PC-9 (cell line): Measurements from ENCODE around the gene LRRC46. TPM values are rescaled to one million over a fixed set of nuclear protein-coding genes. Genes with fewer than 3 reads are reported as not detected.

Experiments
- BruUV-seq: library from RNA; stranded (reverse); fragments of 400-500 nt; replicated peaks from 2 replicates; lab custom pipeline; 2021; lab: Mats Ljungman, UMichigan
- CTCF ChIA-PET: fragments of 300-600 bp; sonication (Branson Sonifier 250); formaldehyde crosslinking; loops from one replicate; lab custom pipeline; 2022; ENCODE audit warnings: antibody characterized with exemption; lab: Charles Lee
- POLR2A ChIA-PET: fragments of 300-600 bp; sonication (Branson Sonifier 250); formaldehyde crosslinking; loops from one replicate; lab custom pipeline; 2022; ENCODE audit warnings: antibody characterized with exemption; ENCODE audit not compliant: unreplicated experiment; lab: Charles Lee
- DNase-seq, 2 experiments: peaks; one replicate each; pipeline versions ENCODE4 v3.0.0 to v3.0.0-alpha.2; 2015 to 2022; ENCODE audit warnings: mixed read lengths in 1 of 2
- H2AFZ ChIP-seq: fragments of 200-600 bp; sonication (generic); 2 replicates; pipeline ENCODE4 v1.8.1; 2017; ENCODE audit warnings: antibody characterized with exemption
- H3F3A ChIP-seq: fragments of 200-600 bp; sonication (generic); 2 replicates; pipeline ENCODE4 v1.8.1; 2017; ENCODE audit warnings: antibody characterized with exemption, mild to moderate bottlenecking, low read depth; ENCODE audit not compliant: insufficient read depth
- H3K27ac ChIP-seq: fragments of 200-600 bp; sonication (generic); 2 replicates; pipeline ENCODE4 v1.6.1; 2016; ENCODE audit warnings: mixed run types
- H3K27me3 ChIP-seq: fragments of 200-600 bp; sonication (generic); 2 replicates; pipeline ENCODE4 v1.6.1; 2016; ENCODE audit warnings: low read depth, mixed run types; ENCODE audit not compliant: insufficient read depth
- H3K36me3 ChIP-seq: fragments of 200-600 bp; sonication (generic); 2 replicates; pipeline ENCODE4 v1.6.1; 2016; ENCODE audit warnings: low read depth, mixed run types
- H3K4me1 ChIP-seq: fragments of 200-600 bp; sonication (generic); replicated peaks from 2 replicates; pipeline ENCODE4 v1.6.1; 2016; ENCODE audit warnings: mixed run types; ENCODE audit not compliant: insufficient read depth
- H3K4me2 ChIP-seq: fragments of 200-600 bp; sonication (generic); 2 replicates; pipeline ENCODE4 v1.6.1; 2017; ENCODE audit warnings: mixed run types
- H3K4me3 ChIP-seq: fragments of 200-600 bp; sonication (generic); 2 replicates; pipeline ENCODE4 v1.6.1; 2016; ENCODE audit warnings: mixed run types
- H3K79me2 ChIP-seq: fragments of 200-600 bp; sonication (generic); 2 replicates; pipeline ENCODE4 v1.6.1; 2017; ENCODE audit warnings: low read depth, mixed run types
- H3K9me2 ChIP-seq: fragments of 200-600 bp; sonication (generic); 2 replicates; pipeline ENCODE4 v1.8.1; 2017; ENCODE audit warnings: mild to moderate bottlenecking; ENCODE audit not compliant: insufficient read depth
- H3K9me3 ChIP-seq: fragments of 200-600 bp; sonication (generic); 2 replicates; pipeline ENCODE4 v1.8.1; 2016; ENCODE audit warnings: low read depth; ENCODE audit not compliant: insufficient read depth
- H4K20me1 ChIP-seq: fragments of 200-600 bp; sonication (generic); 2 replicates; pipeline ENCODE4 v1.8.1; 2017; ENCODE audit not compliant: insufficient read depth
- EZH2 ChIP-seq: fragments of 200-600 bp; sonication (generic); IDR thresholded peaks from 2 replicates; pipeline ENCODE4 v1.8.0; 2017; ENCODE audit warnings: antibody characterized with exemption, low read depth
- intact Hi-C: fragments of 100-400 bp; cut with micrococcal nuclease; formaldehyde crosslinking; loops from one replicate; pipeline ENCODE4 v1.10.0; 2022; ENCODE audit not compliant: unreplicated experiment
- total RNA-seq: library from RNA; stranded (reverse); gene quantifications from 2 replicates; pipeline ENCODE4 v1.2.3, GENCODE V29; 2021
- TF ChIP-seq, protein P1 (sequence below): fragments of 200-600 bp; sonication (generic); conservative IDR thresholded peaks from 2 replicates; pipeline ENCODE4 v1.6.1; 2017; ENCODE audit warnings: mixed run types, antibody characterized with exemption, mild to moderate bottlenecking, moderate library complexity

LRRC46 gene
- total RNA-seq, 1 experiment from 2014 or later, result 1.9 TPM

- H3K4me1 ChIP-seq, result peaks cover 59% of the 10 kb centered on the region
- H2AFZ ChIP-seq, result peak within 1 kb of the TSS; percentile 99
- no peak for TF ChIP-seq EZH2
- TF ChIP-seq, protein P1, sequence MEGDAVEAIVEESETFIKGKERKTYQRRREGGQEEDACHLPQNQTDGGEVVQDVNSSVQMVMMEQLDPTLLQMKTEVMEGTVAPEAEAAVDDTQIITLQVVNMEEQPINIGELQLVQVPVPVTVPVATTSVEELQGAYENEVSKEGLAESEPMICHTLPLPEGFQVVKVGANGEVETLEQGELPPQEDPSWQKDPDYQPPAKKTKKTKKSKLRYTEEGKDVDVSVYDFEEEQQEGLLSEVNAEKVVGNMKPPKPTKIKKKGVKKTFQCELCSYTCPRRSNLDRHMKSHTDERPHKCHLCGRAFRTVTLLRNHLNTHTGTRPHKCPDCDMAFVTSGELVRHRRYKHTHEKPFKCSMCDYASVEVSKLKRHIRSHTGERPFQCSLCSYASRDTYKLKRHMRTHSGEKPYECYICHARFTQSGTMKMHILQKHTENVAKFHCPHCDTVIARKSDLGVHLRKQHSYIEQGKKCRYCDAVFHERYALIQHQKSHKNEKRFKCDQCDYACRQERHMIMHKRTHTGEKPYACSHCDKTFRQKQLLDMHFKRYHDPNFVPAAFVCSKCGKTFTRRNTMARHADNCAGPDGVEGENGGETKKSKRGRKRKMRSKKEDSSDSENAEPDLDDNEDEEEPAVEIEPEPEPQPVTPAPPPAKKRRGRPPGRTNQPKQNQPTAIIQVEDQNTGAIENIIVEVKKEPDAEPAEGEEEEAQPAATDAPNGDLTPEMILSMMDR, result peak; percentile 100
- peak within 1 kb of the TSS; percentile 99 for H3K4me2 ChIP-seq
- no peaks in the 10 kb centered on the region for H4K20me1 ChIP-seq
- H3K79me2 ChIP-seq, result peaks cover 30% of the 10 kb centered on the region
- intact Hi-C loops, result loop anchor here (1.0 to 2.0 kb wide), 3 partner anchors 49 to 130 kb away; partner anchors contain the start of gene CDK5RAP3
- H3K36me3 ChIP-seq, result peaks cover 2% of the 10 kb centered on the region; the same call in 1 of the 2 replicates
- DNase-seq, result peak; percentile 81 to 95
- POLR2A ChIA-PET, result interaction anchor here (0.6 to 0.8 kb wide), 4 partner anchors 9 to 64 kb away, joined by 3 to 4 read pairs (median 3); no protein-coding TSS in a partner anchor
- BruUV-seq, result no TSS peak
- H3K4me3 ChIP-seq, result peak within 1 kb of the TSS; percentile 85
- no peaks in the 10 kb centered on the region for H3K9me3 ChIP-seq
- CTCF ChIA-PET, result interaction anchor here (0.6 to 1.9 kb wide), 7 partner anchors 10 to 177 kb away, joined by 3 to 11 read pairs (median 4); partner anchors contain the start of genes CDK5RAP3, LRRC46 and MRPL10
- H3F3A ChIP-seq, result peaks cover 42% of the 10 kb centered on the region
- peak within 1 kb of the TSS; percentile 23 for H3K27ac ChIP-seq
- H3K27me3 ChIP-seq, result no peaks in the 10 kb centered on the region
- H3K9me2 ChIP-seq, result no peaks in the 10 kb centered on the region
These were observed 9.4 kb downstream of the LRRC46 start, which contains the start of gene SCRN2 for GRCh38 chr17:47840742-47841487. Gene SCRN2, minus strand, starts transcription at chr17:47841273. Its CDS starts 430 bp downstream, at chr17:47840843.

GRCh38 chr17:47841488-47842291 is 10.2 kb downstream of the LRRC46 start:
- Histone ChIP-seq H2AFZ (peak overlapping the region; percentile 37; the same call in 1 of the 2 replicates), H3K4me2 (peak overlapping the region; percentile 99), H3K79me2 (peaks cover 38% of the 10 kb centered on the region), H3K27me3 (no peaks in the 10 kb centered on the region), H3K4me1 (peaks cover 65% of the 10 kb centered on the region), H3K27ac (peak overlapping the region; percentile 23; the same call in 1 of the 2 replicates), H3K9me2 (no peaks in the 10 kb centered on the region), H3F3A (peaks cover 48% of the 10 kb centered on the region), H3K4me3 (peak overlapping the region; percentile 85; the same call in 1 of the 2 replicates), H3K9me3 (no peaks in the 10 kb centered on the region), H4K20me1 (no peaks in the 10 kb centered on the region), H3K36me3 (peaks cover 5% of the 10 kb centered on the region; the same call in 1 of the 2 replicates)
- DNase-seq, result no peak
- intact Hi-C loops, result loop anchor here (1.0 to 2.0 kb wide), 3 partner anchors 49 to 129 kb away; partner anchors contain the start of gene CDK5RAP3
- ChIA-PET POLR2A (interaction anchor here (0.6 to 0.8 kb wide), 3 partner anchors 8 to 54 kb away, joined by 3 read pairs; no protein-coding TSS in a partner anchor), CTCF (interaction anchor here (0.9 to 1.9 kb wide), 6 partner anchors 10 to 177 kb away, joined by 3 to 11 read pairs (median 4); partner anchors contain the start of genes LRRC46, MRPL10 and SP2)
- no TSS peak for BruUV-seq
- TF ChIP-seq, protein P1, result peak; percentile 30; the same call in 1 of the 2 replicates
- TF ChIP-seq EZH2, result no peak

DNA sequence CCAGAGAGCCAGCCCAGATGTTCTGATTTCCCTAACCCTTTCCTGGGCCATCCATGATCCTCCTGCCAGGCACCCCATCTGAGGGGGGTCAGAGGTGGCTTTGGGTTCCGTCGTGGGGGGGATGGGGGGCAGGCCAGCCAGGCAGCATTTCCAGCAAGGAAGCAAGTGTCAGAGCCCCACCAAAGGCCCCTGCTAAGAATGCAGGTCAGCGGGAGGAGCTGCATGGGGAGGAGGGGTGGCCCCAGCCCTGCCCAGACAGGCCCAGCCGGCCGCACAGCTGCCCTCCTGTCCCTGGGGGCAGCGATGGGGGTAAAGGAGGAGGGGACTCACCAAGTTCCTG is 11.9 kb downstream of the LRRC46 start:
- no peaks in the 10 kb centered on the region for H3K9me2 ChIP-seq
- no peak overlapping the region for H2AFZ ChIP-seq
- no peaks in the 10 kb centered on the region for H3K9me3 ChIP-seq
- intact Hi-C loops, result loop anchor here (1.0 kb wide), 2 partner anchors 41 to 175 kb away; no protein-coding TSS in a partner anchor
- H3K36me3 ChIP-seq, result peaks cover 10% of the 10 kb centered on the region; the same call in 1 of the 2 replicates
- ChIA-PET CTCF (interaction anchor here (1.3 to 3.0 kb wide), 5 partner anchors 41 to 103 kb away, joined by 3 to 20 read pairs (median 6); no protein-coding TSS in a partner anchor), POLR2A (interaction anchor here (0.5 to 0.6 kb wide), 2 partner anchors 39 to 42 kb away, joined by 3 read pairs; no protein-coding TSS in a partner anchor)
- peaks cover 79% of the 10 kb centered on the region for H3K4me1 ChIP-seq
- TF ChIP-seq, protein P1, result 0 out of 2 replicates have a peak, but pooled peaks have one; percentile 13
- no peak for TF ChIP-seq EZH2
- peak overlapping the region; percentile 40 for H3K27ac ChIP-seq
- H3K4me3 ChIP-seq, result no peak overlapping the region
- peaks cover 48% of the 10 kb centered on the region for H3F3A ChIP-seq
- H4K20me1 ChIP-seq, result no peaks in the 10 kb centered on the region
- peak in 1 of 2 experiments; percentile 34 for DNase-seq
- H3K4me2 ChIP-seq, result peak overlapping the region; percentile 30
- H3K27me3 ChIP-seq, result no peaks in the 10 kb centered on the region
- peaks cover 55% of the 10 kb centered on the region for H3K79me2 ChIP-seq
- BruUV-seq, result no TSS peak
